Gastrocnemius medialis (tissue), 4 donors: ENCODE data around the gene ACBD3. TPM values are rescaled to one million over a fixed set of nuclear protein-coding genes. Genes with fewer than 3 reads are reported as not detected.

Experiments used
- ATAC-seq, 2 donors: fragments of 150-250 bp; one replicate each; pipeline ENCODE4 v1.9.1; 2016
- DNase-seq, 2 donors: peaks; one replicate each; pipeline ENCODE4 v3.0.0-alpha.2; 2019
- H3K27ac ChIP-seq, 4 donors: fragments of 200-600 bp; sonication (generic); 1 replicate in 1 of 4; 2 replicates in 3 of 4; pipeline ENCODE4 v1.5.1; 2016 to 2018; ENCODE audit warnings: mild to moderate bottlenecking in 2 of 4, moderate library complexity in 1 of 4
- H3K27me3 ChIP-seq, 3 donors: fragments of 200-600 bp; sonication (generic) in 2 of 3; 1 replicate in 1 of 3; 2 replicates in 2 of 3; pipeline versions ENCODE4 v1.5.1 to v1.6.0; 2016 to 2019; ENCODE audit warnings: mild to moderate bottlenecking in 1 of 3, moderate library complexity in 1 of 3
- H3K36me3 ChIP-seq, 2 donors: fragments of 200-600 bp; sonication (generic) in 1 of 2; one replicate each; pipeline ENCODE4 v1.5.1; 2017 to 2018
- H3K4me1 ChIP-seq, 2 donors: fragments of 200-600 bp; sonication (generic) in 1 of 2; one replicate each; pipeline ENCODE4 v1.5.1; 2016 to 2017; ENCODE audit warnings: mild to moderate bottlenecking in 2 of 2
- H3K4me3 ChIP-seq, 4 donors: fragments of 200-600 bp; sonication (generic) in 3 of 4; 1 replicate in 1 of 4; 2 replicates in 3 of 4; pipeline ENCODE4 v1.5.1; 2016 to 2019; ENCODE audit warnings: mild to moderate bottlenecking in 2 of 4
- H3K9me3 ChIP-seq, 3 donors: fragments of 200-600 bp; sonication (generic) in 2 of 3; 1 replicate in 1 of 3; 2 replicates in 2 of 3; pipeline ENCODE4 v1.5.1; 2016 to 2019
- CTCF ChIP-seq, 5 experiments: fragments of 450-650 bp in 3 of 5; fragments of 200-600 bp in 2 of 5; sonication (generic) in 2 of 5; IDR thresholded peaks in 4 of 5; conservative IDR thresholded peaks in 1 of 5; 1 replicate in 4 of 5; 2 replicates in 1 of 5; pipeline ENCODE4 v1.5.1; 2016 to 2019; ENCODE audit warnings: antibody characterized with exemption in 5 of 5, mild to moderate bottlenecking in 3 of 5, moderate library complexity in 3 of 5
- POLR2A ChIP-seq, 2 donors: fragments of 450-650 bp; IDR thresholded peaks; one replicate each; pipeline ENCODE4 v1.6.1; 2017; ENCODE audit warnings: antibody characterized with exemption in 2 of 2, mild to moderate bottlenecking in 2 of 2, moderate library complexity in 2 of 2
- in situ Hi-C, 4 donors: fragments of 200-750 bp; cut with MboI; loops; one replicate each; pipeline versions ENCODE4 v1.15.0 to v1.8.0; 2017; ENCODE audit warnings: low sequenced_read_pairs in 4 of 4
- intact Hi-C: fragments of 100-400 bp; cut with DNase I; formaldehyde crosslinking; loops from one replicate; pipeline ENCODE4 v1.15.1; 2023; ENCODE audit warnings: low total_unique reads
- total RNA-seq, 4 donors: library from RNA; depleted of rRNA; stranded (reverse); fragments of >200 nt; gene quantifications; one replicate each; pipeline versions ENCODE4 v1.1.0 to v1.2.3, GENCODE V29; 2016

Gene ACBD3
- total RNA-seq, 4 donors from 2014 or later, result 31.1 to 43.9 (median 36.6) TPM

GRCh38 chr1:226123212-226123560 is 63.4 kb downstream of the ACBD3 start:
- Histone ChIP-seq H3K36me3 (no peaks in the 10 kb centered on the region), H3K4me1 (no peaks in the 10 kb centered on the region), H3K27me3 (no peaks in the 10 kb centered on the region), H3K9me3 (no peaks in the 10 kb centered on the region), H3K27ac (no peak overlapping the region), H3K4me3 (no peak overlapping the region)
- no peak for ATAC-seq
- TF ChIP-seq CTCF (IDR thresholded peaks at IDR 0.05 in 4 of 5, conservative IDR thresholded peaks at IDR 0.05 in 1 of 5) (no peak), POLR2A (IDR thresholded peaks at IDR 0.05) (no peak)
- intact Hi-C loops (loop anchor here (5.0 kb wide), 3 partner anchors 41 to 126 kb away; partner anchors contain the start of genes ACBD3 and SDE2), in situ Hi-C loops (loop anchor here in 3 of 4 donors (5.0 to 10.0 kb wide), 3 partner anchors 58 to 74 kb away; partner anchors contain the start of gene H3-3A (in 1 of the 3))
- DNase-seq, result no peak

GRCh38 chr1:226121587-226122400 is 64.7 kb downstream of the ACBD3 start:
- intact Hi-C loops (loop anchor here (1.0 to 5.0 kb wide), 5 partner anchors 11 to 124 kb away; partner anchors contain the start of genes ACBD3 and SDE2), in situ Hi-C loops (loop anchor here in 3 of 4 donors (5.0 to 10.0 kb wide), 3 partner anchors 57 to 76 kb away; partner anchors contain the start of gene H3-3A (in 1 of the 3))
- Histone ChIP-seq H3K4me3 (peak overlapping the region; percentile 58 to 79 (median 69)), H3K4me1 (no peaks in the 10 kb centered on the region), H3K27ac (peak overlapping the region; percentile 32 to 66 (median 56)), H3K9me3 (no peaks in the 10 kb centered on the region), H3K27me3 (no peaks in the 10 kb centered on the region), H3K36me3 (no peaks in the 10 kb centered on the region)
- DNase-seq (peak in 1 of 2 donors; percentile 31), ATAC-seq (peak; percentile 86 to 88)
- TF ChIP-seq POLR2A (IDR thresholded peaks at IDR 0.05) (no peak), CTCF (IDR thresholded peaks at IDR 0.05 in 4 of 5, conservative IDR thresholded peaks at IDR 0.05 in 1 of 5) (peak; percentile 60 to 98 (median 97))

- DNase-seq, result no peak
- TF ChIP-seq CTCF (IDR thresholded peaks at IDR 0.05 in 4 of 5, conservative IDR thresholded peaks at IDR 0.05 in 1 of 5) (no peak), POLR2A (IDR thresholded peaks at IDR 0.05) (no peak)
- intact Hi-C loops (loop anchor here (1.0 to 5.0 kb wide), 5 partner anchors 11 to 124 kb away; partner anchors contain the start of genes ACBD3 and SDE2), in situ Hi-C loops (loop anchor here in 3 of 4 donors (5.0 to 10.0 kb wide), 3 partner anchors 56 to 76 kb away; partner anchors contain the start of gene H3-3A (in 1 of the 3))
- Histone ChIP-seq H3K9me3 (no peaks in the 10 kb centered on the region), H3K4me3 (peak overlapping the region; percentile 58 to 79 (median 69)), H3K27me3 (no peaks in the 10 kb centered on the region), H3K36me3 (no peaks in the 10 kb centered on the region), H3K4me1 (no peaks in the 10 kb centered on the region), H3K27ac (peak overlapping the region in 3 of 4 donors; percentile 47 to 66 (median 66))
- peak in 1 of 2 donors; percentile 2 for ATAC-seq
Observed at GRCh38 chr1:226121049-226121586, 65.4 kb downstream of the ACBD3 start.

- Histone ChIP-seq H3K9me3 (no peaks in the 10 kb centered on the region), H3K4me3 (no peak overlapping the region), H3K36me3 (no peaks in the 10 kb centered on the region), H3K27me3 (no peaks in the 10 kb centered on the region), H3K27ac (no peak overlapping the region), H3K4me1 (no peaks in the 10 kb centered on the region)
- TF ChIP-seq POLR2A (IDR thresholded peaks at IDR 0.05), result no peak
- TF ChIP-seq CTCF (IDR thresholded peaks at IDR 0.05 in 4 of 5, conservative IDR thresholded peaks at IDR 0.05 in 1 of 5), result no peak
- intact Hi-C loops (loop anchor here (5.0 kb wide), 3 partner anchors 38 to 123 kb away; partner anchors contain the start of genes ACBD3 and SDE2), in situ Hi-C loops (loop anchor here in 3 of 4 donors (5.0 to 10.0 kb wide), 3 partner anchors 56 to 77 kb away; partner anchors contain the start of gene H3-3A (in 1 of the 3))
- DNase-seq, result no peak
- ATAC-seq, result no peak
Observed at GRCh38 chr1:226120398-226120797, 66.1 kb downstream of the ACBD3 start.
